GM18909 (cell line): ENCODE measurements around the gene IL22RA1.

Experiments
- ATAC-seq: cut with Tn5 transposase; IDR thresholded peaks from one replicate; pipeline ENCODE4 v1.9.1; 2021; ENCODE audit warnings: mild to moderate bottlenecking; ENCODE audit not compliant: unreplicated experiment, poor library complexity

IL22RA1 gene

GRCh38 chr1:24142546-24143534, at the start of gene IL22RA1:
IL22RA1 (minus strand) TSS chr1:24143140; CDS start chr1:24143082, 58 bp downstream.
- no peak for ATAC-seq

GRCh38 chr1:24191860-24192259, 48.9 kb upstream of the IL22RA1 start:
- no peak for ATAC-seq

GRCh38 chr1:24190983-24191461, 48.1 kb upstream of the IL22RA1 start:
- ATAC-seq = peak; percentile 46

GRCh38 chr1:24189528-24189927, 46.6 kb upstream of the IL22RA1 start:
- ATAC-seq = peak; percentile 29

- peak; percentile 37 for ATAC-seq
Observed at GRCh38 chr1:24186993-24187790, 44.3 kb upstream of the IL22RA1 start, which contains the start of gene IFNLR1. IFNLR1 (minus strand) TSS chr1:24187289; CDS start chr1:24187248, 41 bp downstream.

GRCh38 chr1:24186711-24186992, 43.7 kb upstream of the IL22RA1 start:
- no peak for ATAC-seq

- ATAC-seq = no peak
Observed at GRCh38 chr1:24186031-24186710, 43.2 kb upstream of the IL22RA1 start.

GRCh38 chr1:24185076-24185475, 42.1 kb upstream of the IL22RA1 start:
- no peak for ATAC-seq

- no peak for ATAC-seq
Observed at GRCh38 chr1:24182061-24182460, 39.1 kb upstream of the IL22RA1 start.

GRCh38 chr1:24181619-24182018, 38.7 kb upstream of the IL22RA1 start:
- no peak for ATAC-seq

- ATAC-seq = no peak
Observed at GRCh38 chr1:24180676-24181075, 37.7 kb upstream of the IL22RA1 start.

- no peak for ATAC-seq
Observed at GRCh38 chr1:24179251-24179840, 36.4 kb upstream of the IL22RA1 start.

- ATAC-seq = no peak
Observed at GRCh38 chr1:24178407-24178806, 35.5 kb upstream of the IL22RA1 start.

GRCh38 chr1:24177161-24177560, 34.2 kb upstream of the IL22RA1 start:
- ATAC-seq = no peak

- ATAC-seq = no peak
Observed at GRCh38 chr1:24175033-24175755, 32.3 kb upstream of the IL22RA1 start.

- no peak for ATAC-seq
Observed at GRCh38 chr1:24173638-24174575, 31.0 kb upstream of the IL22RA1 start.

GRCh38 chr1:24172598-24172997, 29.7 kb upstream of the IL22RA1 start:
- ATAC-seq = no peak

GRCh38 chr1:24169286-24169685, 26.3 kb upstream of the IL22RA1 start:
- ATAC-seq = no peak
